HCT116 (cell line): ENCODE data around the gene BCDIN3D.
"Not testable (repeated sequence)": the region's sequence is repeated elsewhere in the genome, so short reads cannot be mapped to it uniquely, and the experiment has no call there.

Source experiments
- CTCF ChIP-seq, 3 experiments: fragments of 200-600 bp in 1 of 3; sonication (generic) in 1 of 3; IDR thresholded peaks in 2 of 3; conservative IDR thresholded peaks in 1 of 3; 2 replicates each; pipeline ENCODE4 v1.5.1; 2012 to 2017; ENCODE audit warnings: low read depth in 2 of 3, low read length in 2 of 3, antibody characterized with exemption in 1 of 3, borderline replicate concordance in 1 of 3, control low read depth in 1 of 3, mild to moderate bottlenecking in 1 of 3, mixed read lengths in 1 of 3, mixed run types in 1 of 3, moderate library complexity in 1 of 3; ENCODE audit not compliant: insufficient read depth in 1 of 3
- EZH2 ChIP-seq: fragments of 200-600 bp; sonication (generic); IDR thresholded peaks from 2 replicates; pipeline ENCODE4 v1.6.1; 2017; ENCODE audit warnings: antibody characterized with exemption, mixed run types
- EZH2phosphoT487 ChIP-seq: fragments of 200-600 bp; IDR thresholded peaks from 2 replicates; pipeline ENCODE4 v1.6.1; 2018; ENCODE audit warnings: antibody characterized with exemption, borderline replicate concordance
- JUND ChIP-seq: IDR thresholded peaks from 2 replicates; pipeline ENCODE4 v1.6.1; 2012
- POLR2A ChIP-seq: IDR thresholded peaks from 2 replicates; pipeline ENCODE4 v1.7.0; 2011; ENCODE audit warnings: borderline replicate concordance; ENCODE audit not compliant: insufficient read depth, insufficient read length; ENCODE audit errors: extremely low read depth
- RAD21 ChIP-seq: IDR thresholded peaks from 2 replicates; pipeline ENCODE4 v1.6.1; 2012; ENCODE audit warnings: low read depth, mild to moderate bottlenecking
- REST ChIP-seq: IDR thresholded peaks from 2 replicates; pipeline ENCODE4 v1.6.1; 2012; ENCODE audit warnings: low read depth
- YY1 ChIP-seq: IDR thresholded peaks from 2 replicates; pipeline ENCODE4 v1.6.1; 2011; ENCODE audit warnings: low read length, low read depth, moderate library complexity, mild to moderate bottlenecking; ENCODE audit not compliant: insufficient replicate concordance; ENCODE audit errors: extremely low read depth
- TF ChIP-seq, protein P1 (sequence below): IDR thresholded peaks from 2 replicates; pipeline ENCODE4 v1.6.1; 2011; ENCODE audit warnings: mild to moderate bottlenecking, low read length, moderate library complexity; ENCODE audit not compliant: insufficient replicate concordance; ENCODE audit errors: extremely low read depth

GRCh38 chr12:49879065-49879464 is 36.2 kb upstream of the BCDIN3D start:
- TF ChIP-seq CTCF (IDR thresholded peaks at IDR 0.05 in 2 of 3, conservative IDR thresholded peaks at IDR 0.05 in 1 of 3; ENCODE audit: borderline replicate concordance in 1 of 3, insufficient read depth in 1 of 3, low read depth in 2 of 3, low read length in 2 of 3); YY1; REST; EZH2; POLR2A; RAD21; EZH2phosphoT487; JUND: not testable (repeated sequence)
- TF ChIP-seq, protein P1, sequence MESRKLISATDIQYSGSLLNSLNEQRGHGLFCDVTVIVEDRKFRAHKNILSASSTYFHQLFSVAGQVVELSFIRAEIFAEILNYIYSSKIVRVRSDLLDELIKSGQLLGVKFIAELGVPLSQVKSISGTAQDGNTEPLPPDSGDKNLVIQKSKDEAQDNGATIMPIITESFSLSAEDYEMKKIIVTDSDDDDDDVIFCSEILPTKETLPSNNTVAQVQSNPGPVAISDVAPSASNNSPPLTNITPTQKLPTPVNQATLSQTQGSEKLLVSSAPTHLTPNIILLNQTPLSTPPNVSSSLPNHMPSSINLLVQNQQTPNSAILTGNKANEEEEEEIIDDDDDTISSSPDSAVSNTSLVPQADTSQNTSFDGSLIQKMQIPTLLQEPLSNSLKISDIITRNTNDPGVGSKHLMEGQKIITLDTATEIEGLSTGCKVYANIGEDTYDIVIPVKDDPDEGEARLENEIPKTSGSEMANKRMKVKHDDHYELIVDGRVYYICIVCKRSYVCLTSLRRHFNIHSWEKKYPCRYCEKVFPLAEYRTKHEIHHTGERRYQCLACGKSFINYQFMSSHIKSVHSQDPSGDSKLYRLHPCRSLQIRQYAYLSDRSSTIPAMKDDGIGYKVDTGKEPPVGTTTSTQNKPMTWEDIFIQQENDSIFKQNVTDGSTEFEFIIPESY: not testable (repeated sequence)
